GM12873 (cell line): ENCODE data around the gene EFNA3.

ENCODE experiments used
- TF ChIP-seq, protein P1 (sequence below): IDR thresholded peaks from 2 replicates; pipeline ENCODE4 v1.5.1; 2012; ENCODE audit warnings: low read depth, mild to moderate bottlenecking, moderate library complexity, low read length, control low read depth; ENCODE audit not compliant: insufficient read depth; ENCODE audit errors: missing control alignments

The EFNA3 gene

GRCh38 chr1:155070721-155071569 lies 7.7 kb upstream of the EFNA3 start:
- TF ChIP-seq, protein P1, sequence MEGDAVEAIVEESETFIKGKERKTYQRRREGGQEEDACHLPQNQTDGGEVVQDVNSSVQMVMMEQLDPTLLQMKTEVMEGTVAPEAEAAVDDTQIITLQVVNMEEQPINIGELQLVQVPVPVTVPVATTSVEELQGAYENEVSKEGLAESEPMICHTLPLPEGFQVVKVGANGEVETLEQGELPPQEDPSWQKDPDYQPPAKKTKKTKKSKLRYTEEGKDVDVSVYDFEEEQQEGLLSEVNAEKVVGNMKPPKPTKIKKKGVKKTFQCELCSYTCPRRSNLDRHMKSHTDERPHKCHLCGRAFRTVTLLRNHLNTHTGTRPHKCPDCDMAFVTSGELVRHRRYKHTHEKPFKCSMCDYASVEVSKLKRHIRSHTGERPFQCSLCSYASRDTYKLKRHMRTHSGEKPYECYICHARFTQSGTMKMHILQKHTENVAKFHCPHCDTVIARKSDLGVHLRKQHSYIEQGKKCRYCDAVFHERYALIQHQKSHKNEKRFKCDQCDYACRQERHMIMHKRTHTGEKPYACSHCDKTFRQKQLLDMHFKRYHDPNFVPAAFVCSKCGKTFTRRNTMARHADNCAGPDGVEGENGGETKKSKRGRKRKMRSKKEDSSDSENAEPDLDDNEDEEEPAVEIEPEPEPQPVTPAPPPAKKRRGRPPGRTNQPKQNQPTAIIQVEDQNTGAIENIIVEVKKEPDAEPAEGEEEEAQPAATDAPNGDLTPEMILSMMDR: peak; percentile 54

DNA sequence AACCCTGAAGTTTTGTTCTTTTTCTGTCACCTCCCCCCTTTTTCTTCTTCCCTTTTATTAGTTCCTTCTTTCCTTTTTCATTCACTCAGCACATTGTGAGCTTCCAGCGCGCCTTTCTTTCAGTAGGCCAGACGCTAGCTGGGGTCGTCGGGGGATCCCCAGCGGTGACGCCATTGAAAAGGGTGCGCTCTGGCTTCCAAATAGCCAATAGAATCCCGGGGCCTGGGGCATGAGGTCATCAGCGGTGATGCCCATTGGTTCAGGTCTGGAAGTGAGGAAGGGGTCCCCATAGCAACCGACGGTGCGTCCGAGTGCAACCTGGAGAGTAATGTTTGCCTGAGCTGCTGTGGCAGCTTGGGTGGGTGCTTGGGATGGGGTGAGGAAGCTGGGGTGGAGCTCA lies 6.9 kb upstream of the EFNA3 start:
- TF ChIP-seq, protein P1: no peak

GRCh38 chr1:155072531-155073289 lies 5.9 kb upstream of the EFNA3 start:
- TF ChIP-seq, protein P1: no peak

- TF ChIP-seq, protein P1: no peak
Observed at GRCh38 chr1:155073377-155074242, 5.0 kb upstream of the EFNA3 start.

DNA sequence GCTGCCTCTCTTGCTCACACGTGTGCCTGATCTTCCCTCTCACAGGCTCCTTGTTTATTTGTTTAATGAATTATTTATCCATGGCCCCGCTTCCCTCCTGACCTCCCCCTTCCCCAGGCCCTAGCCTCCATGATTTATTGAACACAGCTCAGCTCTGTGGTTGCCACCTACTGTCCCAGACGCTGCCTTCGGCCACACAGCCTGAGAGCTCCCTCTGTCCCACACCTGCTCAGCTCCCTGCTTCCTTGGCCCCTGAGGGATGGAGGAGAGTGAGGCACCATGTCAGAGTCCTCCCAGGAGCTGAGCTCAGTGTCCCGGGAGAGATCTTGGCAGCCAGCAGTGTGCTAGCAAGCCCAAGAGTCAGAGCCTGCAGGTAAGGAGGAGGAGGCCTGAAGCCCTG lies 3.1 kb upstream of the EFNA3 start:
- TF ChIP-seq, protein P1: no peak

GRCh38 chr1:155076371-155076770 lies 2.3 kb upstream of the EFNA3 start:
- TF ChIP-seq, protein P1: no peak

- TF ChIP-seq, protein P1: no peak
Observed at GRCh38 chr1:155077346-155077745, 1.3 kb upstream of the EFNA3 start.
